Parathyroid adenoma (tissue), 2 donors: ENCODE data around the gene FRMD8.

Experiments used
- H2AFZ ChIP-seq: fragments of 300-600 bp; sonication (generic); one replicate; pipeline ENCODE4 v1.7.0; 2017; ENCODE audit warnings: antibody characterized with exemption, mild to moderate bottlenecking
- H3K27ac ChIP-seq: fragments of 300-600 bp; sonication (generic); one replicate; pipeline ENCODE4 v1.7.0; 2017
- H3K27me3 ChIP-seq: fragments of 300-600 bp; sonication (generic); one replicate; pipeline ENCODE4 v1.7.0; 2017; ENCODE audit warnings: low read length; ENCODE audit not compliant: control insufficient read depth, insufficient read depth
- H3K36me3 ChIP-seq: fragments of 300-600 bp; sonication (generic); one replicate; pipeline ENCODE4 v1.7.0; 2017; ENCODE audit warnings: low read length; ENCODE audit not compliant: control insufficient read depth, insufficient read depth
- H3K4me1 ChIP-seq: fragments of 300-600 bp; sonication (generic); one replicate; pipeline ENCODE4 v1.7.0; 2017; ENCODE audit warnings: control low read depth
- H3K4me2 ChIP-seq: fragments of 300-600 bp; sonication (generic); one replicate; pipeline ENCODE4 v1.7.0; 2017; ENCODE audit warnings: low read length
- H3K4me3 ChIP-seq: fragments of 300-600 bp; sonication (generic); one replicate; pipeline ENCODE4 v1.7.0; 2017; ENCODE audit warnings: low read depth, low read length
- H3K79me2 ChIP-seq: fragments of 300-600 bp; sonication (generic); one replicate; pipeline ENCODE4 v1.7.0; 2017; ENCODE audit warnings: control low read depth
- H3K9ac ChIP-seq: fragments of 300-600 bp; sonication (generic); one replicate; pipeline ENCODE4 v1.7.0; 2017; ENCODE audit warnings: mild to moderate bottlenecking
- H3K9me3 ChIP-seq: fragments of 300-600 bp; sonication (generic); one replicate; pipeline ENCODE4 v1.7.0; 2017; ENCODE audit warnings: low read length; ENCODE audit not compliant: control insufficient read depth
- TF ChIP-seq, protein P1 (sequence below): fragments of 300-600 bp; sonication (generic); IDR thresholded peaks from one replicate; pipeline ENCODE4 v1.7.0; 2017; ENCODE audit warnings: antibody characterized with exemption, mild to moderate bottlenecking
- donor health status: primary hyperparathyroidism.

FRMD8 gene

DNA sequence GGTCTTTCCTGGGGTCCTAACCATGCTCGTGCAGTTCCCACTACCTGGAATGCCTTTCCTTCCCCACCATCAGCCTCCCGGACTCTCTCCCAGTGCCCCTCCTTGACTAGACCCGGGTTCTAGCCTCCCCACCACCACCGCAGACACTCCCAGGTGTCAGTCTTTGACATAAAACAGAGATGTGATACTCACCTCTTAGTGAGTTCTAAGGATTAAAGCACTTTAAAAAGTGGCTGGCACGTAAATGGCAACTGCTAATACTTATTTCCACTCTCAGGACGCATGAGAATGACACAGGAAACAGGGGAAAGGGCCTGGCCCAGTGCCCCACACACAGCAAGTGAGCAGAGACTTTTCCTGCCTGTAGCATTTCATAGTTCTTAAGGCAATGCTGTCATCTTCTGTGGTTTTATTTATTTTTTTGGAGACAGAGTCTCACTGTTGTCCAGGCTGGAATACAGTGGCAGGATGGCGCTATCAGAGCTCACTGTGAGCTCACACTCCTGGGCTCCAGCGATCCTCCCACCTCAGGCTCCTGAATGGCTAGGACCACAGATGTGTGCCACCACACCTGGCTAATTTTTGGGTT lies 2.0 kb upstream of the FRMD8 start:
- peaks cover 9% of the 10 kb centered on the region for H3K4me1 ChIP-seq
- no peak overlapping the region for H2AFZ ChIP-seq
- H3K27me3 ChIP-seq: no peaks in the 10 kb centered on the region
- no peaks in the 10 kb centered on the region for H3K79me2 ChIP-seq
- TF ChIP-seq, protein P1, sequence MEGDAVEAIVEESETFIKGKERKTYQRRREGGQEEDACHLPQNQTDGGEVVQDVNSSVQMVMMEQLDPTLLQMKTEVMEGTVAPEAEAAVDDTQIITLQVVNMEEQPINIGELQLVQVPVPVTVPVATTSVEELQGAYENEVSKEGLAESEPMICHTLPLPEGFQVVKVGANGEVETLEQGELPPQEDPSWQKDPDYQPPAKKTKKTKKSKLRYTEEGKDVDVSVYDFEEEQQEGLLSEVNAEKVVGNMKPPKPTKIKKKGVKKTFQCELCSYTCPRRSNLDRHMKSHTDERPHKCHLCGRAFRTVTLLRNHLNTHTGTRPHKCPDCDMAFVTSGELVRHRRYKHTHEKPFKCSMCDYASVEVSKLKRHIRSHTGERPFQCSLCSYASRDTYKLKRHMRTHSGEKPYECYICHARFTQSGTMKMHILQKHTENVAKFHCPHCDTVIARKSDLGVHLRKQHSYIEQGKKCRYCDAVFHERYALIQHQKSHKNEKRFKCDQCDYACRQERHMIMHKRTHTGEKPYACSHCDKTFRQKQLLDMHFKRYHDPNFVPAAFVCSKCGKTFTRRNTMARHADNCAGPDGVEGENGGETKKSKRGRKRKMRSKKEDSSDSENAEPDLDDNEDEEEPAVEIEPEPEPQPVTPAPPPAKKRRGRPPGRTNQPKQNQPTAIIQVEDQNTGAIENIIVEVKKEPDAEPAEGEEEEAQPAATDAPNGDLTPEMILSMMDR: no peak
- H3K9me3 ChIP-seq: no peaks in the 10 kb centered on the region
- no peaks in the 10 kb centered on the region for H3K36me3 ChIP-seq
- peak overlapping the region; percentile 64 for H3K27ac ChIP-seq
- H3K9ac ChIP-seq: no peak overlapping the region
- H3K4me3 ChIP-seq: no peak overlapping the region
- no peak overlapping the region for H3K4me2 ChIP-seq

GRCh38 chr11:65388731-65389130 lies 2.3 kb downstream of the FRMD8 start:
- H3K27me3 ChIP-seq: no peaks in the 10 kb centered on the region
- H3K9me3 ChIP-seq: no peaks in the 10 kb centered on the region
- H3K4me1 ChIP-seq: peaks cover 2% of the 10 kb centered on the region
- peaks cover 7% of the 10 kb centered on the region for H3K79me2 ChIP-seq
- H3K9ac ChIP-seq: no peak overlapping the region
- TF ChIP-seq, protein P1: no peak
- peak overlapping the region; percentile 32 for H3K27ac ChIP-seq
- H3K36me3 ChIP-seq: no peaks in the 10 kb centered on the region
- no peak overlapping the region for H3K4me2 ChIP-seq
- no peak overlapping the region for H2AFZ ChIP-seq
- no peak overlapping the region for H3K4me3 ChIP-seq

DNA sequence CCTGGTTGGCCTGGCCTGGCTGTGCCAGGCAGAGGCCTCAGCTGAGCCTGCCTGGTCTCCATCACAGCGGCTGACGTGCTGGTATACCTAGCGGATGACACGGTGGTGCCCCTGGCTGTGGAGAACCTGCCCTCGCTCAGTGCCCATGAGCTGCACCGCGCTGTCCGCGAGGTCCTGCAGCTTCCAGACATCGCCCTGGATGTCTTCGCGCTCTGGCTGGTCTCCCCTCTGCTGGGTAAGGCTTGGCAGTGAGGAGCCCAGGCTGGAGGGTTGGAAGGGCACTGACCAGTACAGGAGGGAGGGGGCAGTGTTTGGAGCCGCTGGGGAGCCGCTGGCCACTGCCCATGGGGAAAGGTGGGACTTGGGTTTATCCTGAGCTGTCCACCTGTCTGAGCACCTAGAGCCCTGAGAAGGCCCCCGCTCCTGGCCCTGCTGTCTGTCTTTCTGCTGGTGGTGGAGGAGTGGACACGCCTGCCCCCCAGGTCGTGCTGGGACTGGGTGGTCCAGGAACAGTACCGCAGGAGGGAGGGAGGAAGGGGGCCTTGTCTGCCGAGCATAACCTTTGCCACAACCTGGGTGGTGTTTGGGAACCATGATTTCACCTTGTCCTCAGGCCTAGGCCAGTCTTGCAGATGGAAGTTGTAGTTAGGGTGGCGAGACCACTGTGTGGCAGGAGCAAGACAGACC lies 3.0 kb downstream of the FRMD8 start:
- Histone ChIP-seq H3K4me3 (no peak overlapping the region), H3K27me3 (no peaks in the 10 kb centered on the region), H3K4me1 (peaks cover 2% of the 10 kb centered on the region), H3K9me3 (no peaks in the 10 kb centered on the region), H3K36me3 (no peaks in the 10 kb centered on the region), H3K9ac (no peak overlapping the region), H3K27ac (peak overlapping the region; percentile 51), H2AFZ (no peak overlapping the region), H3K79me2 (peaks cover 7% of the 10 kb centered on the region), H3K4me2 (no peak overlapping the region)
- TF ChIP-seq, protein P1: no peak

GRCh38 chr11:65390099-65390941 lies 3.9 kb downstream of the FRMD8 start:
- no peaks in the 10 kb centered on the region for H3K36me3 ChIP-seq
- H2AFZ ChIP-seq: no peak overlapping the region
- H3K4me2 ChIP-seq: no peak overlapping the region
- H3K27me3 ChIP-seq: no peaks in the 10 kb centered on the region
- peaks cover 2% of the 10 kb centered on the region for H3K4me1 ChIP-seq
- TF ChIP-seq, protein P1: no peak
- H3K27ac ChIP-seq: peak overlapping the region; percentile 51
- H3K9me3 ChIP-seq: no peaks in the 10 kb centered on the region
- no peak overlapping the region for H3K4me3 ChIP-seq
- H3K79me2 ChIP-seq: peaks cover 7% of the 10 kb centered on the region
- no peak overlapping the region for H3K9ac ChIP-seq
